ENCODE results near the gene MYO5B.
"Not testable (repeated sequence)": the region's sequence is repeated elsewhere in the genome, so short reads cannot be mapped to it uniquely, and the experiment has no call there.

The MYO5B gene

GRCh38 chr18:50194631-50195532 is at the start of gene MYO5B:
Gene MYO5B (minus strand): TSS chr18:50195147. CDS start chr18:50194793, 354 bp downstream.
- DNase-seq = peak; percentile 24

GRCh38 chr18:50241768-50242167 is 46.8 kb upstream of the MYO5B start:
- not testable (repeated sequence) for DNase-seq

- DNase-seq = no peak
Measured at GRCh38 chr18:50240080-50240563, 45.2 kb upstream of the MYO5B start.

GRCh38 chr18:50232419-50232818 is 37.5 kb upstream of the MYO5B start:
- DNase-seq = no peak

- no peak for DNase-seq
Measured at GRCh38 chr18:50231621-50232020, 36.7 kb upstream of the MYO5B start.

- not testable (repeated sequence) for DNase-seq
Measured at GRCh38 chr18:50220249-50220648, 25.3 kb upstream of the MYO5B start.

- peak; percentile 43 for DNase-seq
Measured at GRCh38 chr18:50218432-50219197, 23.7 kb upstream of the MYO5B start.

GRCh38 chr18:50209311-50209710 is 14.4 kb upstream of the MYO5B start:
- no peak for DNase-seq

- DNase-seq = no peak
Measured at GRCh38 chr18:50207722-50208121, 12.8 kb upstream of the MYO5B start.

- peak; percentile 44 for DNase-seq
Measured at GRCh38 chr18:50203801-50204604, 9.1 kb upstream of the MYO5B start.

- DNase-seq = no peak
Measured at GRCh38 chr18:50201476-50202018, 6.6 kb upstream of the MYO5B start.

- DNase-seq = no peak
Measured at GRCh38 chr18:50199921-50200320, 5.0 kb upstream of the MYO5B start.

GRCh38 chr18:50199346-50199855 is 4.5 kb upstream of the MYO5B start:
- no peak for DNase-seq

- DNase-seq = no peak
Measured at GRCh38 chr18:50196261-50196660, 1.3 kb upstream of the MYO5B start.

GRCh38 chr18:50195689-50196088 is 742 bp upstream of the MYO5B start:
- DNase-seq = no peak

GRCh38 chr18:50193796-50194630 is 934 bp downstream of the MYO5B start:
- no peak for DNase-seq

GRCh38 chr18:50192995-50193795 is 1.8 kb downstream of the MYO5B start:
- no peak for DNase-seq

GRCh38 chr18:50190926-50191325 is 4.0 kb downstream of the MYO5B start:
- DNase-seq = no peak

GRCh38 chr18:50190236-50190635 is 4.7 kb downstream of the MYO5B start:
- DNase-seq = no peak

GRCh38 chr18:50189160-50189559 is 5.8 kb downstream of the MYO5B start:
- no peak for DNase-seq

- DNase-seq = no peak
Measured at GRCh38 chr18:50188652-50189051, 6.3 kb downstream of the MYO5B start.
